ENCODE measurements around the gene KLF13.

The KLF13 gene

GRCh38 chr15:31336593-31337295 lies 10.1 kb downstream of the KLF13 start:
- no peak overlapping the region for H3K4me3 ChIP-seq
- in situ Hi-C loops (cut with MboI; ENCODE audit: low sequenced_read_pairs), result no loop called here
- H3K36me3 ChIP-seq (replicated peaks), result no peaks in the 10 kb centered on the region; the same call in 1 of the 2 replicates
- no peaks in the 10 kb centered on the region for H3K4me1 ChIP-seq
- H3K27me3 ChIP-seq (ENCODE audit: low read depth), result no peaks in the 10 kb centered on the region
- no peaks in the 10 kb centered on the region for H3K9me3 ChIP-seq
- no peak for DNase-seq (ENCODE audit: low spot score in 2 of 2)

GRCh38 chr15:31337352-31338031 lies 10.9 kb downstream of the KLF13 start:
- H3K4me3 ChIP-seq, result no peak overlapping the region
- no peaks in the 10 kb centered on the region for H3K9me3 ChIP-seq
- H3K36me3 ChIP-seq (replicated peaks), result no peaks in the 10 kb centered on the region; the same call in 1 of the 2 replicates
- DNase-seq (ENCODE audit: low spot score in 2 of 2), result no peak
- H3K4me1 ChIP-seq, result no peaks in the 10 kb centered on the region
- in situ Hi-C loops (cut with MboI; ENCODE audit: low sequenced_read_pairs), result no loop called here
- no peaks in the 10 kb centered on the region for H3K27me3 ChIP-seq (ENCODE audit: low read depth)

GRCh38 chr15:31338318-31338878 lies 11.8 kb downstream of the KLF13 start:
- H3K27me3 ChIP-seq (ENCODE audit: low read depth), result no peaks in the 10 kb centered on the region
- no peaks in the 10 kb centered on the region for H3K4me1 ChIP-seq
- no peak for DNase-seq (ENCODE audit: low spot score in 2 of 2)
- no peaks in the 10 kb centered on the region; the same call in 1 of the 2 replicates for H3K36me3 ChIP-seq (replicated peaks)
- no peaks in the 10 kb centered on the region for H3K9me3 ChIP-seq
- in situ Hi-C loops (cut with MboI; ENCODE audit: low sequenced_read_pairs), result no loop called here
- H3K4me3 ChIP-seq, result no peak overlapping the region

- DNase-seq (ENCODE audit: low spot score in 2 of 2), result peak in 1 of 2 experiments; percentile 41
- Histone ChIP-seq H3K27me3 (ENCODE audit: low read depth) (no peaks in the 10 kb centered on the region), H3K36me3 (replicated peaks) (no peaks in the 10 kb centered on the region), H3K4me1 (no peaks in the 10 kb centered on the region), H3K9me3 (no peaks in the 10 kb centered on the region), H3K4me3 (no peak overlapping the region)
- in situ Hi-C loops (cut with MboI; ENCODE audit: low sequenced_read_pairs), result no loop called here
Measured at GRCh38 chr15:31338879-31339557, 12.4 kb downstream of the KLF13 start.

GRCh38 chr15:31339558-31339895 lies 12.9 kb downstream of the KLF13 start:
- no peaks in the 10 kb centered on the region for H3K36me3 ChIP-seq (replicated peaks)
- H3K9me3 ChIP-seq, result no peaks in the 10 kb centered on the region
- H3K4me1 ChIP-seq, result no peaks in the 10 kb centered on the region
- in situ Hi-C loops (cut with MboI; ENCODE audit: low sequenced_read_pairs), result no loop called here
- H3K27me3 ChIP-seq (ENCODE audit: low read depth), result no peaks in the 10 kb centered on the region
- no peak for DNase-seq (ENCODE audit: low spot score in 2 of 2)
- H3K4me3 ChIP-seq, result no peak overlapping the region

GRCh38 chr15:31340047-31340446 lies 13.4 kb downstream of the KLF13 start:
- Histone ChIP-seq H3K9me3 (no peaks in the 10 kb centered on the region), H3K4me1 (no peaks in the 10 kb centered on the region), H3K36me3 (replicated peaks) (no peaks in the 10 kb centered on the region), H3K27me3 (ENCODE audit: low read depth) (no peaks in the 10 kb centered on the region), H3K4me3 (no peak overlapping the region)
- in situ Hi-C loops (cut with MboI; ENCODE audit: low sequenced_read_pairs), result no loop called here
- DNase-seq (ENCODE audit: low spot score in 2 of 2), result no peak

- no peak for DNase-seq (ENCODE audit: low spot score in 2 of 2)
- Histone ChIP-seq H3K27me3 (ENCODE audit: low read depth) (no peaks in the 10 kb centered on the region), H3K4me1 (no peaks in the 10 kb centered on the region), H3K4me3 (no peak overlapping the region), H3K36me3 (replicated peaks) (no peaks in the 10 kb centered on the region), H3K9me3 (no peaks in the 10 kb centered on the region)
- in situ Hi-C loops (cut with MboI; ENCODE audit: low sequenced_read_pairs), result no loop called here
Measured at GRCh38 chr15:31340592-31340991, 14.0 kb downstream of the KLF13 start.

- no peaks in the 10 kb centered on the region for H3K9me3 ChIP-seq
- no peaks in the 10 kb centered on the region for H3K4me1 ChIP-seq
- in situ Hi-C loops (cut with MboI; ENCODE audit: low sequenced_read_pairs), result no loop called here
- H3K36me3 ChIP-seq (replicated peaks), result no peaks in the 10 kb centered on the region
- DNase-seq (ENCODE audit: low spot score in 2 of 2), result no peak
- H3K27me3 ChIP-seq (ENCODE audit: low read depth), result no peaks in the 10 kb centered on the region
- no peak overlapping the region for H3K4me3 ChIP-seq
Measured at GRCh38 chr15:31341071-31341470, 14.4 kb downstream of the KLF13 start.

- in situ Hi-C loops (cut with MboI; ENCODE audit: low sequenced_read_pairs), result no loop called here
- no peak for DNase-seq (ENCODE audit: low spot score in 2 of 2)
- H3K27me3 ChIP-seq (ENCODE audit: low read depth), result no peaks in the 10 kb centered on the region
- no peaks in the 10 kb centered on the region for H3K9me3 ChIP-seq
- no peaks in the 10 kb centered on the region for H3K4me1 ChIP-seq
- H3K4me3 ChIP-seq, result no peak overlapping the region
- H3K36me3 ChIP-seq (replicated peaks), result no peaks in the 10 kb centered on the region
Measured at GRCh38 chr15:31341496-31342195, 15.0 kb downstream of the KLF13 start.

- Histone ChIP-seq H3K9me3 (no peaks in the 10 kb centered on the region), H3K27me3 (ENCODE audit: low read depth) (no peaks in the 10 kb centered on the region), H3K4me1 (no peaks in the 10 kb centered on the region), H3K36me3 (replicated peaks) (no peaks in the 10 kb centered on the region), H3K4me3 (no peak overlapping the region)
- in situ Hi-C loops (cut with MboI; ENCODE audit: low sequenced_read_pairs), result no loop called here
- no peak for DNase-seq (ENCODE audit: low spot score in 2 of 2)
Measured at GRCh38 chr15:31342381-31342780, 15.7 kb downstream of the KLF13 start.

GRCh38 chr15:31342781-31343626 lies 16.4 kb downstream of the KLF13 start:
- DNase-seq (ENCODE audit: low spot score in 2 of 2), result no peak
- Histone ChIP-seq H3K4me3 (no peak overlapping the region), H3K36me3 (replicated peaks) (no peaks in the 10 kb centered on the region), H3K27me3 (ENCODE audit: low read depth) (no peaks in the 10 kb centered on the region), H3K4me1 (no peaks in the 10 kb centered on the region), H3K9me3 (no peaks in the 10 kb centered on the region)
- in situ Hi-C loops (cut with MboI; ENCODE audit: low sequenced_read_pairs), result no loop called here

- no peaks in the 10 kb centered on the region for H3K9me3 ChIP-seq
- no peaks in the 10 kb centered on the region for H3K36me3 ChIP-seq (replicated peaks)
- H3K4me3 ChIP-seq, result no peak overlapping the region
- in situ Hi-C loops (cut with MboI; ENCODE audit: low sequenced_read_pairs), result no loop called here
- DNase-seq (ENCODE audit: low spot score in 2 of 2), result no peak
- H3K27me3 ChIP-seq (ENCODE audit: low read depth), result no peaks in the 10 kb centered on the region
- H3K4me1 ChIP-seq, result no peaks in the 10 kb centered on the region
Measured at GRCh38 chr15:31343831-31344230, 17.2 kb downstream of the KLF13 start.

GRCh38 chr15:31344266-31344665 lies 17.6 kb downstream of the KLF13 start:
- Histone ChIP-seq H3K27me3 (ENCODE audit: low read depth) (no peaks in the 10 kb centered on the region), H3K4me3 (no peak overlapping the region), H3K4me1 (no peaks in the 10 kb centered on the region), H3K9me3 (no peaks in the 10 kb centered on the region), H3K36me3 (replicated peaks) (no peaks in the 10 kb centered on the region)
- in situ Hi-C loops (cut with MboI; ENCODE audit: low sequenced_read_pairs), result no loop called here
- DNase-seq (ENCODE audit: low spot score in 2 of 2), result no peak

Measured in HAP-1 (cell line).